Central memory CD8-positive, alpha-beta T cell (primary cell): ENCODE data around the gene UGT1A5.

Experiments used
- ATAC-seq: fragments of 150-1000 bp; cut with Tn5 transposase; replicated peaks from 2 replicates; pipeline ENCODE4 v1.10.0; 2022; ENCODE audit warnings: mild to moderate bottlenecking, moderate FRiP score, moderate number of reproducible peaks; ENCODE audit not compliant: poor library complexity, severe bottlenecking; ENCODE audit errors: extremely low read depth
- DNase-seq, 2 donors: peaks; one replicate each; pipeline ENCODE4 v3.0.0; 2021; ENCODE audit warnings: low spot score in 2 of 2
- H3K27ac Mint-ChIP-seq: one replicate; pipeline ENCODE4 v1.8.0; 2022; ENCODE audit warnings: low read depth, mild to moderate bottlenecking, moderate library complexity, mixed read lengths
- H3K27me3 Mint-ChIP-seq: one replicate; pipeline ENCODE4 v1.8.0; 2022; ENCODE audit warnings: mixed read lengths
- H3K36me3 Mint-ChIP-seq: one replicate; pipeline ENCODE4 v1.8.0; 2022; ENCODE audit warnings: mild to moderate bottlenecking, moderate library complexity, mixed read lengths; ENCODE audit not compliant: insufficient read depth
- H3K4me1 Mint-ChIP-seq: one replicate; pipeline ENCODE4 v1.8.0; 2022; ENCODE audit warnings: mixed read lengths
- H3K4me3 Mint-ChIP-seq: one replicate; pipeline ENCODE4 v1.8.0; 2022; ENCODE audit warnings: mild to moderate bottlenecking, moderate library complexity, mixed read lengths
- H3K9me3 Mint-ChIP-seq: one replicate; pipeline ENCODE4 v1.8.0; 2022; ENCODE audit warnings: mixed read lengths

UGT1A5 gene

DNA sequence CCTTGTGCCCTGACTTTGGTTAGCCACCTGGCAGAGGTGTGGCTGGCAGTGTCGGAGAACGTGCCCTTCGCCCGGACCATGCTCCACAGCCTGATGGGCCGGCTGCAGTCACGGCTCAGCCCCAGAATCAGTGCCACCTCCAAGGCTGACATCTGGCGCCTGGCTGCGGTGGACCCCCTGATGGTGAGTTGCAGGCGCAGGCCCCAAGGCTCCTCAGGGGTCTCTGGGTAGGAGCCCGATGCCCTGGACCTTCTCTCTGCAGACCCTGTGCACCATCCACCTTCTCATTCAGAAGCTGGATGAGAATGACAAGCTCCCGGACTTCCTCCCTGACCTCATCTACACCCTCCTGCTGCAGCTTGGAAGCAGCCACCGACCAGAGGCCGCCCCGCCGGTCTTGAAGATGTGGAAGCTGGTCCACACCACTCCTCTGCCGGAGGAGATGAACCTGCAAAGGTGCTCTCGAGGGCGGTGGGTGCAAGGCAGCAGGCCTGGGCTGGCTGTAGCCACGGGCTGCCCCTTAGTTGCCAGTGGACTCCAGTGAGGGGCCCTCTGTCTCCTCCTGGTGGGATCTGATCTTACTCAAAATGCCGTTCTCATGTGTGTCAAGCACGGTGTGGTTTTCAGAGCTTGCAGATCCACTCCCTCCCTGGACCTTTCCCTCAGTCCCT lies 109.5 kb downstream of the UGT1A5 start:
- DNase-seq (no peak), ATAC-seq (no peak)
- Mint-ChIP-seq H3K9me3 (no peaks in the 10 kb centered on the region), H3K4me3 (no peak overlapping the region), H3K36me3 (no peaks in the 10 kb centered on the region), H3K27ac (no peak overlapping the region), H3K4me1 (no peaks in the 10 kb centered on the region), H3K27me3 (peaks cover 66% of the 10 kb centered on the region)
